Keratinocyte (primary cell): ENCODE results near the gene RAB44. TPM values are rescaled to one million over a fixed set of nuclear protein-coding genes. Genes with fewer than 3 reads are reported as not detected.
A peak's percentile ranks its signal among the peaks of the same experiment; 100 is the strongest.

Experiments
- DNase-seq: peaks from one replicate; pipeline ENCODE4 v3.0.0-alpha.2; 2011; ENCODE audit warnings: low read depth, missing footprints, low spot score
- FAIRE-seq: peaks from 2 replicates; lab custom pipeline; 2011; peaks lifted over from hg19 to GRCh38; lab: Jason Lieb, UNC
- H2AFZ ChIP-seq: 2 replicates; pipeline ENCODE4 v1.6.0; 2012; ENCODE audit warnings: low read length, control low read depth, inconsistent platforms; ENCODE audit not compliant: control insufficient read depth
- H3K27ac ChIP-seq: 2 replicates; pipeline ENCODE4 v1.5.1; 2011; ENCODE audit warnings: low read length; ENCODE audit not compliant: control insufficient read depth, insufficient read depth
- H3K27me3 ChIP-seq: 3 replicates; pipeline ENCODE4 v1.6.0; 2011; ENCODE audit warnings: low read length; ENCODE audit not compliant: control insufficient read depth, insufficient read depth; ENCODE audit errors: extremely low read depth
- H3K36me3 ChIP-seq, 2 experiments: 2 replicates in 1 of 2; 3 replicates in 1 of 2; pipeline ENCODE4 v1.5.1; 2011; ENCODE audit warnings: low read length in 2 of 2, mild to moderate bottlenecking in 1 of 2; ENCODE audit not compliant: control insufficient read depth in 2 of 2, insufficient read depth in 2 of 2; ENCODE audit errors: extremely low read depth in 1 of 2
- H3K4me1 ChIP-seq: 3 replicates; pipeline ENCODE4 v1.5.1; 2011; ENCODE audit warnings: low read length; ENCODE audit not compliant: control insufficient read depth, insufficient read depth; ENCODE audit errors: extremely low read depth
- H3K4me2 ChIP-seq: 3 replicates; pipeline ENCODE4 v1.6.0; 2011; ENCODE audit warnings: low read depth, low read length; ENCODE audit not compliant: control insufficient read depth, insufficient read depth; ENCODE audit errors: extremely low read depth
- H3K4me3 ChIP-seq, 3 experiments: fragments of 200-600 bp in 1 of 3; sonication (generic) in 1 of 3; 2 replicates in 2 of 3; 3 replicates in 1 of 3; pipeline ENCODE4 v1.5.1; 2011 to 2016; ENCODE audit warnings: low read length in 3 of 3, mild to moderate bottlenecking in 3 of 3, control low read depth in 2 of 3, inconsistent platforms in 1 of 3, low read depth in 1 of 3, mixed read lengths in 1 of 3, mixed run types in 1 of 3, moderate library complexity in 1 of 3; ENCODE audit not compliant: control insufficient read depth in 2 of 3, insufficient read depth in 2 of 3; ENCODE audit errors: extremely low read depth in 1 of 3
- H3K79me2 ChIP-seq: 2 replicates; pipeline ENCODE4 v1.6.0; 2012; ENCODE audit warnings: low read length; ENCODE audit not compliant: control insufficient read depth, insufficient read depth
- H3K9ac ChIP-seq: 3 replicates; pipeline ENCODE4 v1.6.0; 2011; ENCODE audit warnings: low read length; ENCODE audit not compliant: control insufficient read depth, insufficient read depth; ENCODE audit errors: extremely low read depth
- H3K9me1 ChIP-seq: 3 replicates; pipeline ENCODE4 v1.6.0; 2011; ENCODE audit warnings: low read length; ENCODE audit not compliant: control insufficient read depth, insufficient read depth; ENCODE audit errors: extremely low read depth
- H3K9me3 ChIP-seq: 2 replicates; pipeline ENCODE4 v1.5.1; 2012; ENCODE audit warnings: low read depth, low read length; ENCODE audit not compliant: control insufficient read depth
- H4K20me1 ChIP-seq: 3 replicates; pipeline ENCODE4 v1.6.0; 2011; ENCODE audit warnings: low read length; ENCODE audit not compliant: control insufficient read depth, insufficient read depth; ENCODE audit errors: extremely low read depth
- EZH2 ChIP-seq: IDR thresholded peaks from one replicate; pipeline ENCODE4 v1.6.1; 2012; ENCODE audit warnings: inconsistent platforms, mild to moderate bottlenecking, low read length, moderate library complexity
- dilution Hi-C: fragments of 300-500 bp; cut with MboI; formaldehyde crosslinking; loops from one replicate; pipeline ENCODE4 v1.7.0; 2020; ENCODE audit warnings: low sequenced_read_pairs; ENCODE audit not compliant: extremely low pct_ligation_motif_present
- polyA plus RNA-seq, 5 experiments: library from polyadenylated mRNA; depleted of rRNA in 3 of 5; stranded (reverse) in 3 of 5; stranded (forward) in 1 of 5; unstranded in 1 of 5; fragments of >200 nt; gene quantifications; 1 replicate in 1 of 5; 2 replicates in 3 of 5; 3 replicates in 1 of 5; pipeline versions ENCODE4 v1.2.1 to v1.2.3, GENCODE V29; 2011 to 2012; ENCODE audit warnings: missing spikeins in 2 of 5, low read depth in 1 of 5, low replicate concordance in 1 of 5
- TF ChIP-seq, protein P1 (sequence below), 3 experiments: IDR thresholded peaks in 1 of 3; conservative IDR thresholded peaks in 1 of 3; optimal IDR thresholded peaks in 1 of 3; 2 replicates in 2 of 3; 3 replicates in 1 of 3; pipeline versions ENCODE3 to v1.5.1; 2011; ENCODE audit warnings: low read length in 3 of 3, mild to moderate bottlenecking in 3 of 3, moderate library complexity in 2 of 3, control low read depth in 1 of 3, inconsistent platforms in 1 of 3; ENCODE audit not compliant: insufficient read depth in 2 of 3; ENCODE audit errors: extremely low read depth in 1 of 3

RAB44 gene
- polyA plus RNA-seq, 1 donor (not counting 4 experiments of a cell fraction or from before 2014, with no cell fraction given): 0.03 TPM

DNA sequence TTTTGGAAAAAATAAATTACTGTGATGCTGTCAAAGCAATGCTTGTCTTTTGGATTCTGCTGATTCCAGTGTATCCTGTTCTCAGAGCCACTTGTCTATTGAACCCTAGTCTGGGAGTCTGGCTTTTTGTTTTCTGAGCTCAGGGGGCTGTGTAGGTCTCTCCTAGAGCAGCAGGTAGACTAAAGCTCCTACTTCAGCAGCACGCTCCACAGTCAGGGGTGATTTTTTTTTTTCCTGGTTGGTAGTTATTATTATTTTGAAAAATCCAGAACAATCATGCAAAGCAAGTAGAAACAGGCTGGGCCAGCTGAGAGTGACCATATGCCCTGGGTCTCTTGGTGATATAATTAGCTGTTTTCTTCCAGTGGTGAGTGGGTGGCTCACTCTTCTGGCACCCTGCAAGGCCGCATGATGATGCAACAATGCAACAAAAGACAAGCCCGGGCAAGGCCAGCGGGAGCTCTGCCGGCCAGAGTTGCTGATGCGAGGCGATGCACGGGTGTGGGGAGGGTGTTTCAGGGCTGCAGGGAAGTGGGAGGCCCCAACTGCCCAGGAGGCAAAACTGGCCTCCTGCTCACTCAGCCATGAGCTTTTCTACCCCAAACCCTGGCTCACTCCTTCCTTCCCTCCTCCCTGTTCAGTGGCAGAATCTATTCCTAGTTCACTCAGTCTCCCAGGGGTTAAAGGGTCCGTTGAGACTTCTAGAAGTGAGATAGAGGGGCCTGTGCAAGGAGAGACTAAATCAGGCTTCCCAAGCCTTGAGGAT lies 30.6 kb upstream of the RAB44 start:
- Histone ChIP-seq H3K9me1 (peaks cover 2% of the 10 kb centered on the region), H3K4me3 (peak overlapping the region in 2 of 3 experiments; percentile 13 to 14), H3K36me3 (no peaks in the 10 kb centered on the region), H3K4me2 (peak overlapping the region; percentile 68), H3K9me3 (no peaks in the 10 kb centered on the region), H3K79me2 (no peaks in the 10 kb centered on the region), H2AFZ (peak overlapping the region; percentile 59), H4K20me1 (no peaks in the 10 kb centered on the region), H3K4me1 (peaks cover 26% of the 10 kb centered on the region), H3K27ac (peak overlapping the region; percentile 64), H3K27me3 (no peaks in the 10 kb centered on the region), H3K9ac (peak overlapping the region; percentile 58)
- TF ChIP-seq, protein P1, sequence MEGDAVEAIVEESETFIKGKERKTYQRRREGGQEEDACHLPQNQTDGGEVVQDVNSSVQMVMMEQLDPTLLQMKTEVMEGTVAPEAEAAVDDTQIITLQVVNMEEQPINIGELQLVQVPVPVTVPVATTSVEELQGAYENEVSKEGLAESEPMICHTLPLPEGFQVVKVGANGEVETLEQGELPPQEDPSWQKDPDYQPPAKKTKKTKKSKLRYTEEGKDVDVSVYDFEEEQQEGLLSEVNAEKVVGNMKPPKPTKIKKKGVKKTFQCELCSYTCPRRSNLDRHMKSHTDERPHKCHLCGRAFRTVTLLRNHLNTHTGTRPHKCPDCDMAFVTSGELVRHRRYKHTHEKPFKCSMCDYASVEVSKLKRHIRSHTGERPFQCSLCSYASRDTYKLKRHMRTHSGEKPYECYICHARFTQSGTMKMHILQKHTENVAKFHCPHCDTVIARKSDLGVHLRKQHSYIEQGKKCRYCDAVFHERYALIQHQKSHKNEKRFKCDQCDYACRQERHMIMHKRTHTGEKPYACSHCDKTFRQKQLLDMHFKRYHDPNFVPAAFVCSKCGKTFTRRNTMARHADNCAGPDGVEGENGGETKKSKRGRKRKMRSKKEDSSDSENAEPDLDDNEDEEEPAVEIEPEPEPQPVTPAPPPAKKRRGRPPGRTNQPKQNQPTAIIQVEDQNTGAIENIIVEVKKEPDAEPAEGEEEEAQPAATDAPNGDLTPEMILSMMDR (optimal IDR thresholded peaks at IDR 0.05 in 1 of 3, IDR thresholded peaks at IDR 0.05 in 1 of 3, conservative IDR thresholded peaks at IDR 0.05 in 1 of 3; ENCODE audit: extremely low read depth in 1 of 3, insufficient read depth in 2 of 3, low read length in 3 of 3): no peak
- TF ChIP-seq EZH2: no peak
- DNase-seq: peak; percentile 88
- dilution Hi-C loops: no loop called here
- FAIRE-seq: peak; percentile 65

DNA sequence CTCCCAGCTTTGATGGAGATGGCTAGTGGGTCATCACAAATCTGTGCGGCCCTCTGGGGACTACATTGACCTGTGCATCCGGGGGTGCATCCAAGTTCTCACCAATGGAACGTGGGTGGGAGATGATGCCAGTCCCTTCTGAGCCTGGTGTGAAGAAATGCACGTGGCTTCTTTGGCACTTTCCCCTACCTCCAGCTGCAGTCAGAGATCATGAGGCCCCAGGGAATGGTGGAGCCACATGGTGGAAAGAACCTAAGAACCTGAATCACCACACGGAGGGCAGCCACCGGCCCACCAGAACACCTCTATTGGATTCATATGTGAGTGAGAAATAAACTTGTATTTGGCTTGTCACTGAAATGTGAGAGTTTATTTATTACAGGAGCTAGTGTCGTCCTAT lies 29.0 kb upstream of the RAB44 start:
- Histone ChIP-seq H3K27ac (no peak overlapping the region), H3K36me3 (no peaks in the 10 kb centered on the region), H3K4me2 (no peak overlapping the region), H3K79me2 (no peaks in the 10 kb centered on the region), H3K9me3 (no peaks in the 10 kb centered on the region), H3K4me1 (peaks cover 17% of the 10 kb centered on the region), H3K9me1 (peaks cover 2% of the 10 kb centered on the region), H2AFZ (no peak overlapping the region), H3K4me3 (no peak overlapping the region), H3K27me3 (no peaks in the 10 kb centered on the region), H4K20me1 (no peaks in the 10 kb centered on the region), H3K9ac (no peak overlapping the region)
- dilution Hi-C loops: no loop called here
- TF ChIP-seq, protein P1 (optimal IDR thresholded peaks at IDR 0.05 in 1 of 3, IDR thresholded peaks at IDR 0.05 in 1 of 3, conservative IDR thresholded peaks at IDR 0.05 in 1 of 3; ENCODE audit: extremely low read depth in 1 of 3, insufficient read depth in 2 of 3, low read length in 3 of 3): no peak
- TF ChIP-seq EZH2: no peak
- FAIRE-seq (no peak), DNase-seq (no peak)
